IMR-90 (cell line): Measurements from ENCODE around the gene GADD45GIP1.

ENCODE experiments used
- CEBPB ChIP-seq: IDR thresholded peaks from 2 replicates; pipeline ENCODE4 v1.6.1; 2012; ENCODE audit warnings: low read depth, low read length, improper control_type of control experiment
- CTCF ChIP-seq: conservative IDR thresholded peaks from 2 replicates; pipeline ENCODE4 v1.5.1; 2012; ENCODE audit warnings: mild to moderate bottlenecking, low read depth, low read length, improper control_type of control experiment
- FOS ChIP-seq: fragments of 150-350 bp; IDR thresholded peaks from 2 replicates; pipeline ENCODE4 v1.6.1; 2016; ENCODE audit warnings: low read depth, low read length
- MAFK ChIP-seq: IDR thresholded peaks from 2 replicates; pipeline ENCODE4 v1.6.1; 2012; ENCODE audit warnings: low read depth, low read length, improper control_type of control experiment
- MXI1 ChIP-seq: IDR thresholded peaks from 2 replicates; pipeline ENCODE4 v1.6.1; 2012; ENCODE audit warnings: low read depth, mild to moderate bottlenecking, low read length, moderate library complexity, borderline replicate concordance
- POLR2A ChIP-seq: IDR thresholded peaks from 2 replicates; pipeline ENCODE4 v1.6.1; 2012; ENCODE audit warnings: mild to moderate bottlenecking, low read depth, low read length
- RAD21 ChIP-seq: IDR thresholded peaks from 2 replicates; pipeline ENCODE4 v1.6.1; 2012; ENCODE audit warnings: low read length, improper control_type of control experiment
- RCOR1 ChIP-seq: IDR thresholded peaks from 2 replicates; pipeline ENCODE4 v1.6.1; 2012; ENCODE audit warnings: mild to moderate bottlenecking, low read length, improper control_type of control experiment; ENCODE audit not compliant: insufficient replicate concordance
- SMC3 ChIP-seq: fragments of 150-350 bp; IDR thresholded peaks from 2 replicates; pipeline ENCODE4 v1.6.1; 2016; ENCODE audit warnings: low read depth, mild to moderate bottlenecking, antibody characterized with exemption, low read length, moderate library complexity
- TF ChIP-seq, protein P1 (sequence below): fragments of 150-350 bp; IDR thresholded peaks from 2 replicates; pipeline ENCODE4 v1.6.1; 2017; ENCODE audit warnings: mild to moderate bottlenecking, antibody characterized with exemption, low read length, low read depth
- TF ChIP-seq, protein P2 (sequence below): fragments of 150-350 bp; IDR thresholded peaks from 2 replicates; pipeline ENCODE4 v1.6.1; 2016; ENCODE audit warnings: low read depth, mild to moderate bottlenecking, low read length, moderate library complexity, borderline replicate concordance

GRCh38 chr19:12938779-12939601 lies 18.0 kb downstream of the GADD45GIP1 start:
- TF ChIP-seq CTCF (peak; percentile 28; the same call in 1 of the 2 replicates), MXI1 (peak; percentile 71), FOS (no peak), POLR2A (no peak), RAD21 (no peak), CEBPB (peak; percentile 41; the same call in 1 of the 2 replicates), RCOR1 (no peak), SMC3 (no peak), MAFK (no peak)
- TF ChIP-seq, protein P1, sequence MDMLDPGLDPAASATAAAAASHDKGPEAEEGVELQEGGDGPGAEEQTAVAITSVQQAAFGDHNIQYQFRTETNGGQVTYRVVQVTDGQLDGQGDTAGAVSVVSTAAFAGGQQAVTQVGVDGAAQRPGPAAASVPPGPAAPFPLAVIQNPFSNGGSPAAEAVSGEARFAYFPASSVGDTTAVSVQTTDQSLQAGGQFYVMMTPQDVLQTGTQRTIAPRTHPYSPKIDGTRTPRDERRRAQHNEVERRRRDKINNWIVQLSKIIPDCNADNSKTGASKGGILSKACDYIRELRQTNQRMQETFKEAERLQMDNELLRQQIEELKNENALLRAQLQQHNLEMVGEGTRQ = no peak
- TF ChIP-seq, protein P2, sequence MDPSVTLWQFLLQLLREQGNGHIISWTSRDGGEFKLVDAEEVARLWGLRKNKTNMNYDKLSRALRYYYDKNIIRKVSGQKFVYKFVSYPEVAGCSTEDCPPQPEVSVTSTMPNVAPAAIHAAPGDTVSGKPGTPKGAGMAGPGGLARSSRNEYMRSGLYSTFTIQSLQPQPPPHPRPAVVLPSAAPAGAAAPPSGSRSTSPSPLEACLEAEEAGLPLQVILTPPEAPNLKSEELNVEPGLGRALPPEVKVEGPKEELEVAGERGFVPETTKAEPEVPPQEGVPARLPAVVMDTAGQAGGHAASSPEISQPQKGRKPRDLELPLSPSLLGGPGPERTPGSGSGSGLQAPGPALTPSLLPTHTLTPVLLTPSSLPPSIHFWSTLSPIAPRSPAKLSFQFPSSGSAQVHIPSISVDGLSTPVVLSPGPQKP = no peak
